ENCODE measurements around the gene RAMP2. TPM values are rescaled to one million over a fixed set of nuclear protein-coding genes. Genes with fewer than 3 reads are reported as not detected.

RAMP2 gene
- polyA plus RNA-seq, 6 donors from 2014 or later = not detected

GRCh38 chr17:42803074-42803883, 42.3 kb downstream of the RAMP2 start:
- no peak for ATAC-seq (ENCODE audit: low read depth in 2 of 2)
- no peak for DNase-seq
- Mint-ChIP-seq H3K4me3 (no peak overlapping the region), H3K9me3 (no peaks in the 10 kb centered on the region), H3K27me3 (peaks cover 0 to 5% (median 0%) of the 10 kb centered on the region in 3 donors), H3K36me3 (no peaks in the 10 kb centered on the region), H3K4me1 (peaks cover 5 to 8% (median 6%) of the 10 kb centered on the region in 3 donors), H3K27ac (peak overlapping the region in 2 of 6 donors; percentile 39 to 76)

DNA sequence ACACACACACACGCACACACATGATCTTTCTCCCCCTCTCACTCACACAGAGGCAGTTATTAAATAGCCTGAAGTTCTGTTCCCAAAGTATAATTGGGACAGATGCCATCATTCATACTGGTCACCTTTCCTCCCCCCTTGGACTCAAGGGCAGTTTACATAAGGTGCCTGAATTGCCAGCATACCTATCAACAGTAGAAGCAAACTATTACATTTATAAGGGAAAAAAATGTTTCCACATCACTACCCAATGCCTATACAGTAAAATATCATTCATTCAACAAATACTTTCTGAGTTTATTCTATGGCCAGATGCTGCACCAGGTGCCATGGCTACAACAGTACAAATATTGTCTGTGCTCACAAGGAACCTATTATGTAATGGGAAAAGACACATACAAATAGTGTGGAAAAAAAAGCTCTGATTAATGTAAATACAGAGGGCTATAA, 43.9 kb downstream of the RAMP2 start:
- no peaks in the 10 kb centered on the region for H3K27me3 Mint-ChIP-seq
- H3K36me3 Mint-ChIP-seq = no peaks in the 10 kb centered on the region
- peak overlapping the region in 1 of 6 donors; percentile 47 for H3K27ac Mint-ChIP-seq
- H3K4me1 Mint-ChIP-seq = no peaks in the 10 kb centered on the region
- ATAC-seq (ENCODE audit: low read depth in 2 of 2) (no peak), DNase-seq (no peak)
- H3K4me3 Mint-ChIP-seq = no peak overlapping the region
- no peaks in the 10 kb centered on the region for H3K9me3 Mint-ChIP-seq

GRCh38 chr17:42806249-42806648, 45.2 kb downstream of the RAMP2 start:
- H3K36me3 Mint-ChIP-seq = peaks cover 5 to 7% of the 10 kb centered on the region in 2 donors
- no peaks in the 10 kb centered on the region for H3K9me3 Mint-ChIP-seq
- no peak for DNase-seq
- no peaks in the 10 kb centered on the region for H3K27me3 Mint-ChIP-seq
- no peaks in the 10 kb centered on the region for H3K4me1 Mint-ChIP-seq
- no peak for ATAC-seq (ENCODE audit: low read depth in 2 of 2)
- no peak overlapping the region for H3K27ac Mint-ChIP-seq
- no peak overlapping the region for H3K4me3 Mint-ChIP-seq

DNA sequence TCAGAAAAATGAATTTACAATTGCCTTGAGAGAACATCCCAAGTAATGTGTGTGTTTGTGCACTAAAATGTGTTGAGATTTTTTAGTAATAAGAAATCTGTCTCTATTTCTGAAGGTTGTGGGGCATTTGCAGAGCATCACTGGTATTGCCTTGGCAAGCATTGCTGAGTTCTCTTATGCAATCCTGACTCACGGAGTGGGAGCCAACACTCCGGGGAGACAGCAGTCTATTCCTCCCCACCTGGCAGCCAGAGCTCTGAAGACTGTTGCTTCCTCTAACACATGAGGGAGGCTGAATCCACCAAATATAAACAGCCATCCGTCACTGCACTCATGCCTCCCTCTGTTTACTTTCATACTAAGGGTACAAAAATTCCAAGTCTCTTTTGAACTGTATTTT, 48.2 kb downstream of the RAMP2 start:
- DNase-seq = no peak
- Mint-ChIP-seq H3K27ac (peak overlapping the region in 1 of 6 donors; percentile 27), H3K4me1 (no peaks in the 10 kb centered on the region), H3K9me3 (no peaks in the 10 kb centered on the region), H3K27me3 (no peaks in the 10 kb centered on the region), H3K36me3 (peaks cover 13 to 14% of the 10 kb centered on the region in 2 donors), H3K4me3 (no peak overlapping the region)
- ATAC-seq (ENCODE audit: low read depth in 2 of 2) = no peak

Other genes starting within 250 kb of the RAMP2 start
- gene NAGLU, start 225.0 kb upstream of the RAMP2 start, polyA plus RNA-seq (ENCODE audit: low read depth in 6 of 6) = 10 to 100 TPM; 17.1 to 34.9 (median 23.6) TPM
- gene HSD17B1, start 208.3 kb upstream of the RAMP2 start, polyA plus RNA-seq (ENCODE audit: low read depth in 6 of 6) = 1 to 10 TPM in 2 of 6 donors, under 1 TPM in 3, not detected in 1; 0.55 to 1.6 (median 0.90) TPM
- 100 to 1,000 TPM in 1 of 6 donors, 10 to 100 TPM in 5; 40.6 to 104 (median 55.5) TPM for gene COASY, start 199.1 kb upstream of the RAMP2 start, polyA plus RNA-seq (ENCODE audit: low read depth in 6 of 6)
- gene MLX, start 194.1 kb upstream of the RAMP2 start, polyA plus RNA-seq (ENCODE audit: low read depth in 6 of 6) = 10 to 100 TPM; 26.7 to 48.2 (median 32.9) TPM
- gene PSMC3IP, start 183.5 kb upstream of the RAMP2 start, polyA plus RNA-seq (ENCODE audit: low read depth in 6 of 6) = 1 to 10 TPM in 5 of 6 donors, not detected in 1; 1.5 to 2.9 (median 2.4) TPM
- gene RETREG3, start 151.9 kb upstream of the RAMP2 start, polyA plus RNA-seq (ENCODE audit: low read depth in 6 of 6) = 100 to 1,000 TPM; 132 to 161 (median 140) TPM
- gene TUBG1, start 151.5 kb upstream of the RAMP2 start, polyA plus RNA-seq (ENCODE audit: low read depth in 6 of 6) = 10 to 100 TPM in 1 of 6 donors, 1 to 10 TPM in 4, not detected in 1; 4.2 to 10.2 (median 6.8) TPM
- 1 to 10 TPM in 5 of 6 donors, under 1 TPM in 1; 0.39 to 3.3 (median 1.5) TPM for gene TUBG2, start 101.9 kb upstream of the RAMP2 start, polyA plus RNA-seq (ENCODE audit: low read depth in 6 of 6)
- not detected for gene PLEKHH3, start 84.2 kb upstream of the RAMP2 start, polyA plus RNA-seq (ENCODE audit: low read depth in 6 of 6)
- 1 to 10 TPM in 1 of 6 donors, under 1 TPM in 2, not detected in 3; 0.27 to 1.8 (median 0.93) TPM for gene CCR10, start 79.4 kb upstream of the RAMP2 start, polyA plus RNA-seq (ENCODE audit: low read depth in 6 of 6)
- gene CNTNAP1, start 78.7 kb upstream of the RAMP2 start, polyA plus RNA-seq (ENCODE audit: low read depth in 6 of 6) = under 1 TPM in 5 of 6 donors, not detected in 1; 0.19 to 1.00 (median 0.39) TPM
- 10 to 100 TPM in 5 of 6 donors, 1 to 10 TPM in 1; 8.2 to 63.4 (median 47.3) TPM for gene EZH1, start 16.2 kb upstream of the RAMP2 start, polyA plus RNA-seq (ENCODE audit: low read depth in 6 of 6)
- 10 to 100 TPM; 44.3 to 61.0 (median 56.5) TPM for gene VPS25, start 12.2 kb downstream of the RAMP2 start, polyA plus RNA-seq (ENCODE audit: low read depth in 6 of 6)
- gene WNK4, start 19.4 kb downstream of the RAMP2 start, polyA plus RNA-seq (ENCODE audit: low read depth in 6 of 6) = under 1 TPM in 1 of 6 donors, not detected in 5; 0.10 TPM
- 100 to 1,000 TPM; 117 to 157 (median 133) TPM for gene COA3, start 37.5 kb downstream of the RAMP2 start, polyA plus RNA-seq (ENCODE audit: low read depth in 6 of 6)
- under 1 TPM in 5 of 6 donors, not detected in 1; 0.17 to 0.74 (median 0.70) TPM for gene CNTD1, start 37.6 kb downstream of the RAMP2 start, polyA plus RNA-seq (ENCODE audit: low read depth in 6 of 6)
- 100 to 1,000 TPM; 136 to 212 (median 150) TPM for gene BECN1, start 63.1 kb downstream of the RAMP2 start, polyA plus RNA-seq (ENCODE audit: low read depth in 6 of 6)
- gene PSME3, start 72.2 kb downstream of the RAMP2 start, polyA plus RNA-seq (ENCODE audit: low read depth in 6 of 6) = 100 to 1,000 TPM in 5 of 6 donors, 10 to 100 TPM in 1; 92.2 to 148 (median 115) TPM
- under 1 TPM in 2 of 6 donors, not detected in 4; 0.24 to 0.43 TPM for gene AOC2, start 83.4 kb downstream of the RAMP2 start, polyA plus RNA-seq (ENCODE audit: low read depth in 6 of 6)
- gene AOC3, start 90.0 kb downstream of the RAMP2 start, polyA plus RNA-seq (ENCODE audit: low read depth in 6 of 6) = not detected
- not detected for gene G6PC1, start 139.6 kb downstream of the RAMP2 start, polyA plus RNA-seq (ENCODE audit: low read depth in 6 of 6)
- 10 to 100 TPM; 34.4 to 58.3 (median 41.2) TPM for gene AARSD1, start 203.2 kb downstream of the RAMP2 start, polyA plus RNA-seq (ENCODE audit: low read depth in 6 of 6)
- gene PTGES3L, start 218.9 kb downstream of the RAMP2 start, polyA plus RNA-seq (ENCODE audit: low read depth in 6 of 6) = under 1 TPM in 3 of 6 donors, not detected in 3; 0.33 to 0.47 (median 0.45) TPM
- 10 to 100 TPM; 15.3 to 39.6 (median 26.2) TPM for gene RUNDC1, start 219.3 kb downstream of the RAMP2 start, polyA plus RNA-seq (ENCODE audit: low read depth in 6 of 6)
- gene RPL27, start 237.2 kb downstream of the RAMP2 start, polyA plus RNA-seq (ENCODE audit: low read depth in 6 of 6) = 1,000 to 10,000 TPM; 1,305 to 2,435 (median 1,972) TPM
- 10 to 100 TPM; 47.6 to 83.6 (median 59.1) TPM for gene IFI35, start 245.6 kb downstream of the RAMP2 start, polyA plus RNA-seq (ENCODE audit: low read depth in 6 of 6)

All from naive B cell (primary cell).